HG03571 (cell line): Measurements from ENCODE around the gene LIPC.

Experiments used
- ATAC-seq: cut with Tn5 transposase; IDR thresholded peaks from one replicate; pipeline ENCODE4 v1.9.1; 2021; ENCODE audit not compliant: unreplicated experiment

Gene LIPC

GRCh38 chr15:58512522-58512921 lies 80.7 kb downstream of the LIPC start:
- ATAC-seq = no peak

GRCh38 chr15:58513008-58513407 lies 81.2 kb downstream of the LIPC start:
- no peak for ATAC-seq

GRCh38 chr15:58513726-58514336 lies 82.0 kb downstream of the LIPC start:
- no peak for ATAC-seq

GRCh38 chr15:58515807-58516206 lies 84.0 kb downstream of the LIPC start:
- no peak for ATAC-seq

GRCh38 chr15:58517252-58517681 lies 85.5 kb downstream of the LIPC start:
- ATAC-seq = no peak

- ATAC-seq = peak; percentile 69
Observed at GRCh38 chr15:58517682-58518525, 86.1 kb downstream of the LIPC start.

- ATAC-seq = no peak
Observed at GRCh38 chr15:58518626-58519025, 86.8 kb downstream of the LIPC start.

GRCh38 chr15:58519516-58519915 lies 87.7 kb downstream of the LIPC start:
- ATAC-seq = no peak

- no peak for ATAC-seq
Observed at GRCh38 chr15:58520464-58520863, 88.7 kb downstream of the LIPC start.

GRCh38 chr15:58520936-58521292 lies 89.1 kb downstream of the LIPC start:
- no peak for ATAC-seq

GRCh38 chr15:58521293-58521991 lies 89.7 kb downstream of the LIPC start:
- no peak for ATAC-seq

GRCh38 chr15:58522391-58522790 lies 90.6 kb downstream of the LIPC start:
- ATAC-seq = no peak

GRCh38 chr15:58522865-58523264 lies 91.1 kb downstream of the LIPC start:
- no peak for ATAC-seq

- ATAC-seq = no peak
Observed at GRCh38 chr15:58523634-58524033, 91.8 kb downstream of the LIPC start.

- no peak for ATAC-seq
Observed at GRCh38 chr15:58524247-58524646, 92.5 kb downstream of the LIPC start.

- no peak for ATAC-seq
Observed at GRCh38 chr15:58525991-58526421, 94.2 kb downstream of the LIPC start.

- ATAC-seq = no peak
Observed at GRCh38 chr15:58526647-58527192, 94.9 kb downstream of the LIPC start.

GRCh38 chr15:58527573-58528187 lies 95.9 kb downstream of the LIPC start:
- ATAC-seq = no peak

GRCh38 chr15:58528188-58528870 lies 96.5 kb downstream of the LIPC start:
- no peak for ATAC-seq

GRCh38 chr15:58529041-58529440 lies 97.2 kb downstream of the LIPC start:
- ATAC-seq = no peak
